ENCODE results near the gene DNAJC28. TPM values are rescaled to one million over a fixed set of nuclear protein-coding genes. Genes with fewer than 3 reads are reported as not detected.

The DNAJC28 gene
- total RNA-seq, 1 experiment from 2014 or later: 2.5 TPM

DNA sequence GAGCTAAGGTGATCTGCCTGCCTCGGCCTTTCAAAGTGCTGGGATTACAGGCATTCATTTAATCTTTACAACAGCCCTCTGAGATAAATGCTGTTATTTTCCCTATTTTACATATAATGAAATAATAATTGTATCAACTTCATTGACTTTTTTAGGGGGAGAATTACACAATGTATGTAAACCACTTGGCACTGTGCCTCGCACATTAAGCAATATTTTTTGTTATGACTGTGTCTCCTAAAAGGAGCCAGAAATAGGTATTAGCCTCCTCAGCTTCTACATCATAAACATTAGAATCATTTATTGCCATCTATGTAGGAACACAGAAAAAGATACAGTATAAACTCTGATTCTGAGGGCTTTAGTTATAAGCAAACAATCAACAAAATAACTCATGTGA is 1.1 kb upstream of the DNAJC28 start:
- Mint-ChIP-seq H3K4me3 (ENCODE audit: unreplicated experiment) (peak overlapping the region; percentile 80), H3K4me1 (ENCODE audit: low read depth, unreplicated experiment) (peaks cover 8% of the 10 kb centered on the region), H3K27ac (ENCODE audit: unreplicated experiment) (no peak overlapping the region), H3K9me3 (ENCODE audit: unreplicated experiment) (no peaks in the 10 kb centered on the region), H3K27me3 (ENCODE audit: insufficient read depth, unreplicated experiment) (no peaks in the 10 kb centered on the region), H3K36me3 (ENCODE audit: insufficient read depth, unreplicated experiment) (peaks cover 18% of the 10 kb centered on the region)
- Histone ChIP-seq H3K9me3 (no peaks in the 10 kb centered on the region), H3K4me3 (ENCODE audit: low read depth, low read length) (no peak overlapping the region), H3K4me1 (no peaks in the 10 kb centered on the region), H3K27me3 (replicated peaks; ENCODE audit: control insufficient read depth, insufficient read depth, low read length) (no peaks in the 10 kb centered on the region), H3K36me3 (ENCODE audit: control insufficient read depth, insufficient read depth, low read length) (no peaks in the 10 kb centered on the region)
- BruUV-seq (replicated peaks): no TSS peak
- TF ChIP-seq, protein P1, sequence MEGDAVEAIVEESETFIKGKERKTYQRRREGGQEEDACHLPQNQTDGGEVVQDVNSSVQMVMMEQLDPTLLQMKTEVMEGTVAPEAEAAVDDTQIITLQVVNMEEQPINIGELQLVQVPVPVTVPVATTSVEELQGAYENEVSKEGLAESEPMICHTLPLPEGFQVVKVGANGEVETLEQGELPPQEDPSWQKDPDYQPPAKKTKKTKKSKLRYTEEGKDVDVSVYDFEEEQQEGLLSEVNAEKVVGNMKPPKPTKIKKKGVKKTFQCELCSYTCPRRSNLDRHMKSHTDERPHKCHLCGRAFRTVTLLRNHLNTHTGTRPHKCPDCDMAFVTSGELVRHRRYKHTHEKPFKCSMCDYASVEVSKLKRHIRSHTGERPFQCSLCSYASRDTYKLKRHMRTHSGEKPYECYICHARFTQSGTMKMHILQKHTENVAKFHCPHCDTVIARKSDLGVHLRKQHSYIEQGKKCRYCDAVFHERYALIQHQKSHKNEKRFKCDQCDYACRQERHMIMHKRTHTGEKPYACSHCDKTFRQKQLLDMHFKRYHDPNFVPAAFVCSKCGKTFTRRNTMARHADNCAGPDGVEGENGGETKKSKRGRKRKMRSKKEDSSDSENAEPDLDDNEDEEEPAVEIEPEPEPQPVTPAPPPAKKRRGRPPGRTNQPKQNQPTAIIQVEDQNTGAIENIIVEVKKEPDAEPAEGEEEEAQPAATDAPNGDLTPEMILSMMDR (IDR thresholded peaks at IDR 0.05; ENCODE audit: insufficient read depth in 1 of 2, low read depth in 1 of 2, low read length in 1 of 2, severe bottlenecking in 1 of 2, unreplicated experiment in 1 of 2): no peak
- ChIA-PET CTCF (no interaction called here), POLR2A (no interaction called here)
- DNase-seq: no peak
- intact Hi-C loops (cut with micrococcal nuclease; ENCODE audit: unreplicated experiment): no loop called here

- intact Hi-C loops (cut with micrococcal nuclease; ENCODE audit: unreplicated experiment): no loop called here
- Mint-ChIP-seq H3K27ac (ENCODE audit: unreplicated experiment) (peak overlapping the region; percentile 68), H3K9me3 (ENCODE audit: unreplicated experiment) (no peaks in the 10 kb centered on the region), H3K4me1 (ENCODE audit: low read depth, unreplicated experiment) (no peaks in the 10 kb centered on the region), H3K4me3 (ENCODE audit: unreplicated experiment) (peak overlapping the region; percentile 80), H3K36me3 (ENCODE audit: insufficient read depth, unreplicated experiment) (peaks cover 10% of the 10 kb centered on the region), H3K27me3 (ENCODE audit: insufficient read depth, unreplicated experiment) (no peaks in the 10 kb centered on the region)
- TSS peak; percentile 75 for BruUV-seq (replicated peaks)
- ChIA-PET POLR2A (interaction anchor here (0.6 to 1.9 kb wide), 6 partner anchors 9 to 160 kb away, joined by 3 to 43 read pairs (median 4); partner anchors contain the start of gene TMEM50B), CTCF (interaction anchor here (0.8 to 2.0 kb wide), 6 partner anchors 8 to 166 kb away, joined by 3 to 27 read pairs (median 4); partner anchors contain the start of genes IFNAR1 and TMEM50B)
- no peaks in the 10 kb centered on the region for H3K9me3 ChIP-seq
- no peaks in the 10 kb centered on the region for H3K27me3 ChIP-seq (replicated peaks; ENCODE audit: control insufficient read depth, insufficient read depth, low read length)
- TF ChIP-seq, protein P1 (IDR thresholded peaks at IDR 0.05; ENCODE audit: insufficient read depth in 1 of 2, low read depth in 1 of 2, low read length in 1 of 2, severe bottlenecking in 1 of 2, unreplicated experiment in 1 of 2): no peak
- no peaks in the 10 kb centered on the region for H3K4me1 ChIP-seq
- H3K36me3 ChIP-seq (ENCODE audit: control insufficient read depth, insufficient read depth, low read length): no peaks in the 10 kb centered on the region
- DNase-seq: no peak
- peak overlapping the region; percentile 69 for H3K4me3 ChIP-seq (ENCODE audit: low read depth, low read length)
Observed at GRCh38 chr21:33490991-33491372, 534 bp downstream of the DNAJC28 start.

DNA sequence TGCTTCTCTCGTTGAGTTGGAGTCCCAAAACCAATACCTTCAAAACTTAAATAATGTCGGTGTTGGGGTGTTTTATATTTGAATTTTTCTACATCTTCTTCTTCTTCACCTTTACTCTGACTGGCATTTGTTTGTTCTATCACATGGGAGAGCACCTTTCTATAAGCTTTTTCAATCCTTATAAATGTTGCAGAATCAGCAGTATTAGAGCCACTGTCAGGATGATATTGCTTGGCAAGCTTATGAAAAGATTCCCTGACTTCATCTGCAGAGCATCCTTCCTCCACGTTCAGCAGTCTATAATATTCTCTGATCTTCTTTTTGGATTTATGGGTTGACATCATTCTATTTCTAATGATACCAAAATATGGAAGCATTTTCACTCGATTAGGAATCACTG is 2.6 kb downstream of the DNAJC28 start:
- Mint-ChIP-seq H3K9me3 (ENCODE audit: unreplicated experiment) (no peaks in the 10 kb centered on the region), H3K36me3 (ENCODE audit: insufficient read depth, unreplicated experiment) (peaks cover 10% of the 10 kb centered on the region), H3K4me1 (ENCODE audit: low read depth, unreplicated experiment) (no peaks in the 10 kb centered on the region), H3K4me3 (ENCODE audit: unreplicated experiment) (no peak overlapping the region), H3K27me3 (ENCODE audit: insufficient read depth, unreplicated experiment) (no peaks in the 10 kb centered on the region), H3K27ac (ENCODE audit: unreplicated experiment) (no peak overlapping the region)
- no peak overlapping the region for H3K4me3 ChIP-seq (ENCODE audit: low read depth, low read length)
- H3K4me1 ChIP-seq: no peaks in the 10 kb centered on the region
- no peaks in the 10 kb centered on the region for H3K27me3 ChIP-seq (replicated peaks; ENCODE audit: control insufficient read depth, insufficient read depth, low read length)
- H3K36me3 ChIP-seq (ENCODE audit: control insufficient read depth, insufficient read depth, low read length): no peaks in the 10 kb centered on the region
- TF ChIP-seq, protein P1 (IDR thresholded peaks at IDR 0.05; ENCODE audit: insufficient read depth in 1 of 2, low read depth in 1 of 2, low read length in 1 of 2, severe bottlenecking in 1 of 2, unreplicated experiment in 1 of 2): no peak
- CTCF ChIA-PET: no interaction called here
- no peaks in the 10 kb centered on the region for H3K9me3 ChIP-seq
- intact Hi-C loops (cut with micrococcal nuclease; ENCODE audit: unreplicated experiment): no loop called here
- POLR2A ChIA-PET: no interaction called here
- DNase-seq: no peak
- BruUV-seq (replicated peaks): TSS peak; percentile 19

Measured in Caco-2 (cell line).